WERI-Rb-1 (cell line): ENCODE measurements around the gene ZNF429.

Experiments used
- DNase-seq: peaks from one replicate; pipeline ENCODE4 v3.0.0-alpha.2; 2020
- H3K27ac ChIP-seq: fragments of 250-450 bp; sonication (Bioruptor Pico); 2 replicates; pipeline ENCODE4 v1.5.1; 2020; ENCODE audit warnings: mild to moderate bottlenecking, moderate library complexity
- H3K27me3 ChIP-seq: fragments of 250-450 bp; sonication (Bioruptor Pico); 2 replicates; pipeline ENCODE4 v1.5.1; 2021; ENCODE audit warnings: mild to moderate bottlenecking, low read depth, moderate library complexity; ENCODE audit not compliant: insufficient read depth, severe bottlenecking
- H3K36me3 ChIP-seq: fragments of 250-450 bp; sonication (Bioruptor Pico); 2 replicates; pipeline ENCODE4 v1.5.1; 2020; ENCODE audit warnings: mild to moderate bottlenecking, moderate library complexity
- H3K4me3 ChIP-seq: 2 replicates; pipeline ENCODE4 v1.5.1; 2011; ENCODE audit warnings: low read depth, mild to moderate bottlenecking, control low read depth, low read length
- H3K9me3 ChIP-seq: fragments of 250-450 bp; sonication (Bioruptor Pico); 2 replicates; pipeline ENCODE4 v1.5.1; 2021; ENCODE audit warnings: mild to moderate bottlenecking, moderate library complexity; ENCODE audit not compliant: severe bottlenecking
- TF ChIP-seq, protein P1 (sequence below): IDR thresholded peaks from 2 replicates; pipeline ENCODE4 v1.5.1; 2011; ENCODE audit warnings: low read depth, mild to moderate bottlenecking, control low read depth, inconsistent platforms, low read length

Gene ZNF429

DNA sequence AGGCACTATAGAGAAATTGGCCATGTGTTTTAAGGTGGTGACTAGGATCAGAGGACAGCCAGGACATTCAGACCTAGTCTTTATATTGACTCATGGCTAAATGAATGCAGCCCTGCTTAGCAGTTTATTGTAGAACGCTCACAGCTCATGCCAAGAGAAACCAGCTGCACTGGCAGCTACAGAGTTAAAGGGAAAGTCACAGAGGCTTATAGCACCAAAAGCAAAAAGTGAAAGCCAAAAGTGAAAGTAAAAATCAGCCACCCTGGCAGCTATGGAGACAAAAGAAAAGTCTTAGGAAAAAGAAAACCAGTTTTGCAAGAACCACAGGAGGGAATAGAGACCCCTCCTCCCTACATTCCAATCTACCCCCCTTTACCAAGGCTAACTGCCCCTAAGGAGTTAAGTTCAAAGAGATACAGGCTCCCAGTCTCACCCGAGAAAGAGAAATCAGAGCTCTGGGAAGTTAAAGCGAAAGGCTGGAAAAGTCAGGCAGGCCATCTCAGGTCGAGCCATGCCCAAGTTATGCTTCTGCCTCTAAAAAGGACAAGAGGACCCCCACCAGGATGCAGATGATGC is 99.0 kb downstream of the ZNF429 start:
- no peak overlapping the region for H3K27ac ChIP-seq
- H3K36me3 ChIP-seq = no peaks in the 10 kb centered on the region
- DNase-seq = no peak
- H3K9me3 ChIP-seq = no peaks in the 10 kb centered on the region
- TF ChIP-seq, protein P1, sequence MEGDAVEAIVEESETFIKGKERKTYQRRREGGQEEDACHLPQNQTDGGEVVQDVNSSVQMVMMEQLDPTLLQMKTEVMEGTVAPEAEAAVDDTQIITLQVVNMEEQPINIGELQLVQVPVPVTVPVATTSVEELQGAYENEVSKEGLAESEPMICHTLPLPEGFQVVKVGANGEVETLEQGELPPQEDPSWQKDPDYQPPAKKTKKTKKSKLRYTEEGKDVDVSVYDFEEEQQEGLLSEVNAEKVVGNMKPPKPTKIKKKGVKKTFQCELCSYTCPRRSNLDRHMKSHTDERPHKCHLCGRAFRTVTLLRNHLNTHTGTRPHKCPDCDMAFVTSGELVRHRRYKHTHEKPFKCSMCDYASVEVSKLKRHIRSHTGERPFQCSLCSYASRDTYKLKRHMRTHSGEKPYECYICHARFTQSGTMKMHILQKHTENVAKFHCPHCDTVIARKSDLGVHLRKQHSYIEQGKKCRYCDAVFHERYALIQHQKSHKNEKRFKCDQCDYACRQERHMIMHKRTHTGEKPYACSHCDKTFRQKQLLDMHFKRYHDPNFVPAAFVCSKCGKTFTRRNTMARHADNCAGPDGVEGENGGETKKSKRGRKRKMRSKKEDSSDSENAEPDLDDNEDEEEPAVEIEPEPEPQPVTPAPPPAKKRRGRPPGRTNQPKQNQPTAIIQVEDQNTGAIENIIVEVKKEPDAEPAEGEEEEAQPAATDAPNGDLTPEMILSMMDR = no peak
- H3K27me3 ChIP-seq = no peaks in the 10 kb centered on the region
- H3K4me3 ChIP-seq = no peak overlapping the region
